ENCODE results near the gene ZNF771. TPM values are rescaled to one million over a fixed set of nuclear protein-coding genes. Genes with fewer than 3 reads are reported as not detected.

ZNF771 gene
- total RNA-seq, 3 donors from 2014 or later (not counting 1 experiment from before 2014, with no cell fraction given) = 0.70 to 1.4 (median 1.4) TPM

DNA sequence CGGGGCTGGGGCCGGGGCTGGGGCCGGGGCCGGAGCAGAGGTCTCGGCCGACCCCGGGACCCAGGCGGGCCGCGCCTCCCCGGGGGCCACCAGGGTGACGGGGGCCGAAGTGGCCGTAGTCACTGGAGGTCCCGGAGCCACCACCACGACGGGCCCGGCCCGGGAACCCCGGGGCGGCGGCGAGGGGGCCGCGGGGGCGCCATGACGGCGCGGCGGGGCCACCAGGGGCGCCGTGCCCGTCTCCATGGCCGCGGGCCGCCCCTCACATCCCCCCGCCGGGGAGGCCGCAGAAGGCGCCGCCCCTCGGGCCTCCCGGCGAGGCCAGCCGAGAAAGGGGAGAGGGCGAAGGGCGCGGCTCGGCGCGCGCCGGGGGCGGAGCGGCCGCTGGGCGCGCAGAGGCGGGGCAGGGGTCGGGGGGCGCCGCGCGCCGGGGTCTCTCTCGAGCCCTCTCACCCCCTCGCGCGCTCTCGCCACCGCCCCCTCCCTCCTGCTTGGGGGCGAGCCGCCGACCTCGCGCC is 37.4 kb upstream of the ZNF771 start:
- H3K36me3 ChIP-seq (ENCODE audit: control insufficient read depth, insufficient read depth, low read length) = peaks cover 8% of the 10 kb centered on the region
- intact Hi-C loops (cut with micrococcal nuclease) = loop anchor here (1.0 to 5.0 kb wide), 6 partner anchors 8 to 563 kb away; partner anchors contain the start of genes CD2BP2, DCTPP1 and MAZ
- under 1% methylated on average over 76 of the region's 76 CpGs for WGBS (ENCODE audit: insufficient coverage)
- peaks cover 35% of the 10 kb centered on the region for H3K4me1 ChIP-seq (ENCODE audit: control insufficient read depth, insufficient read depth, low read length)
- TF ChIP-seq, protein P1, sequence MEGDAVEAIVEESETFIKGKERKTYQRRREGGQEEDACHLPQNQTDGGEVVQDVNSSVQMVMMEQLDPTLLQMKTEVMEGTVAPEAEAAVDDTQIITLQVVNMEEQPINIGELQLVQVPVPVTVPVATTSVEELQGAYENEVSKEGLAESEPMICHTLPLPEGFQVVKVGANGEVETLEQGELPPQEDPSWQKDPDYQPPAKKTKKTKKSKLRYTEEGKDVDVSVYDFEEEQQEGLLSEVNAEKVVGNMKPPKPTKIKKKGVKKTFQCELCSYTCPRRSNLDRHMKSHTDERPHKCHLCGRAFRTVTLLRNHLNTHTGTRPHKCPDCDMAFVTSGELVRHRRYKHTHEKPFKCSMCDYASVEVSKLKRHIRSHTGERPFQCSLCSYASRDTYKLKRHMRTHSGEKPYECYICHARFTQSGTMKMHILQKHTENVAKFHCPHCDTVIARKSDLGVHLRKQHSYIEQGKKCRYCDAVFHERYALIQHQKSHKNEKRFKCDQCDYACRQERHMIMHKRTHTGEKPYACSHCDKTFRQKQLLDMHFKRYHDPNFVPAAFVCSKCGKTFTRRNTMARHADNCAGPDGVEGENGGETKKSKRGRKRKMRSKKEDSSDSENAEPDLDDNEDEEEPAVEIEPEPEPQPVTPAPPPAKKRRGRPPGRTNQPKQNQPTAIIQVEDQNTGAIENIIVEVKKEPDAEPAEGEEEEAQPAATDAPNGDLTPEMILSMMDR (IDR thresholded peaks at IDR 0.05) = no peak
- Mint-ChIP-seq H3K27ac (peak overlapping the region; percentile 91 to 94), H3K36me3 (no peaks in the 10 kb centered on the region), H3K4me3 (peak overlapping the region; percentile 93), H3K4me1 (peaks cover 55 to 65% of the 10 kb centered on the region in 2 donors), H3K9me3 (no peaks in the 10 kb centered on the region), H3K27me3 (ENCODE audit: low read depth in 2 of 2) (peaks cover 0 to 3% of the 10 kb centered on the region in 2 donors)
- DNase-seq = no peak
- peak; percentile 1 to 2 (median 2) for ATAC-seq
- H3K4me3 ChIP-seq (ENCODE audit: low read length) = peak overlapping the region; percentile 64
- no peaks in the 10 kb centered on the region for H3K27me3 ChIP-seq (ENCODE audit: control insufficient read depth, insufficient read depth, low read length)
- H3K9me3 ChIP-seq (ENCODE audit: control insufficient read depth, insufficient read depth, low read length) = no peaks in the 10 kb centered on the region
- H3K27ac ChIP-seq (ENCODE audit: low read length) = no peak overlapping the region

GRCh38 chr16:30370456-30371247 is 36.8 kb upstream of the ZNF771 start, which contains the start of gene TBC1D10B:
TSS of gene TBC1D10B (minus strand) at chr16:30370494. CDS start at chr16:30370183, 311 bp downstream.
- ATAC-seq = peak; percentile 82 to 94 (median 82)
- peak within 1 kb of the TSS; percentile 93 for H3K4me3 Mint-ChIP-seq
- TF ChIP-seq, protein P1 (IDR thresholded peaks at IDR 0.05) = no peak
- H3K27me3 ChIP-seq (ENCODE audit: control insufficient read depth, insufficient read depth, low read length) = no peaks in the 10 kb centered on the region
- peaks cover 0 to 3% of the 10 kb centered on the region in 2 donors for H3K27me3 Mint-ChIP-seq (ENCODE audit: low read depth in 2 of 2)
- no peaks in the 10 kb centered on the region for H3K9me3 ChIP-seq (ENCODE audit: control insufficient read depth, insufficient read depth, low read length)
- WGBS (ENCODE audit: insufficient coverage) = under 1% methylated on average over 40 of the region's 40 CpGs
- intact Hi-C loops (cut with micrococcal nuclease) = loop anchor here (1.0 to 5.0 kb wide), 6 partner anchors 8 to 563 kb away; partner anchors contain the start of genes CD2BP2, DCTPP1 and MAZ
- peak; percentile 96 to 99 for DNase-seq
- peak within 1 kb of the TSS; percentile 70 for H3K27ac ChIP-seq (ENCODE audit: low read length)
- peaks cover 48 to 59% of the 10 kb centered on the region in 2 donors for H3K4me1 Mint-ChIP-seq
- H3K27ac Mint-ChIP-seq = peak within 1 kb of the TSS; percentile 91 to 94
- peaks cover 1% of the 10 kb centered on the region for H3K36me3 ChIP-seq (ENCODE audit: control insufficient read depth, insufficient read depth, low read length)
- no peaks in the 10 kb centered on the region for H3K36me3 Mint-ChIP-seq
- H3K4me1 ChIP-seq (ENCODE audit: control insufficient read depth, insufficient read depth, low read length) = peaks cover 35% of the 10 kb centered on the region
- peak within 1 kb of the TSS; percentile 64 for H3K4me3 ChIP-seq (ENCODE audit: low read length)
- no peaks in the 10 kb centered on the region for H3K9me3 Mint-ChIP-seq

- H3K27ac ChIP-seq (ENCODE audit: low read length) = peak overlapping the region; percentile 70
- intact Hi-C loops (cut with micrococcal nuclease) = loop anchor here (2.0 to 5.0 kb wide), 3 partner anchors 46 to 564 kb away; partner anchors contain the start of genes DCTPP1 and MAZ
- H3K4me3 ChIP-seq (ENCODE audit: low read length) = peak overlapping the region; percentile 21
- H3K36me3 ChIP-seq (ENCODE audit: control insufficient read depth, insufficient read depth, low read length) = peaks cover 4% of the 10 kb centered on the region
- H3K4me1 Mint-ChIP-seq = peaks cover 48 to 57% of the 10 kb centered on the region in 2 donors
- H3K4me3 Mint-ChIP-seq = peak overlapping the region; percentile 93
- no peaks in the 10 kb centered on the region for H3K36me3 Mint-ChIP-seq
- H3K9me3 Mint-ChIP-seq = no peaks in the 10 kb centered on the region
- DNase-seq (no peak), ATAC-seq (no peak)
- peaks cover 0 to 3% of the 10 kb centered on the region in 2 donors for H3K27me3 Mint-ChIP-seq (ENCODE audit: low read depth in 2 of 2)
- whole genome bisulfite sequencing (ENCODE audit: insufficient coverage) = 24% methylated on average over 11 of the region's 11 CpGs
- TF ChIP-seq, protein P1 (IDR thresholded peaks at IDR 0.05) = no peak
- peaks cover 38% of the 10 kb centered on the region for H3K4me1 ChIP-seq (ENCODE audit: control insufficient read depth, insufficient read depth, low read length)
- no peaks in the 10 kb centered on the region for H3K9me3 ChIP-seq (ENCODE audit: control insufficient read depth, insufficient read depth, low read length)
- peak overlapping the region; percentile 91 to 94 for H3K27ac Mint-ChIP-seq
- H3K27me3 ChIP-seq (ENCODE audit: control insufficient read depth, insufficient read depth, low read length) = no peaks in the 10 kb centered on the region
Observed at GRCh38 chr16:30371248-30371816, 36.1 kb upstream of the ZNF771 start.
